HG03354 (cell line): ENCODE data around the gene GTF2H2C.
"Not testable (repeated sequence)": the region's sequence is repeated elsewhere in the genome, so short reads cannot be mapped to it uniquely, and the experiment has no call there.

Experiments
- ATAC-seq: cut with Tn5 transposase; IDR thresholded peaks from one replicate; pipeline ENCODE4 v1.9.1; 2021; ENCODE audit warnings: mild to moderate bottlenecking; ENCODE audit not compliant: unreplicated experiment, poor library complexity, severe bottlenecking

GTF2H2C gene

GRCh38 chr5:69560587-69561431 is 818 bp downstream of the GTF2H2C start:
- ATAC-seq, result not testable (repeated sequence)

DNA sequence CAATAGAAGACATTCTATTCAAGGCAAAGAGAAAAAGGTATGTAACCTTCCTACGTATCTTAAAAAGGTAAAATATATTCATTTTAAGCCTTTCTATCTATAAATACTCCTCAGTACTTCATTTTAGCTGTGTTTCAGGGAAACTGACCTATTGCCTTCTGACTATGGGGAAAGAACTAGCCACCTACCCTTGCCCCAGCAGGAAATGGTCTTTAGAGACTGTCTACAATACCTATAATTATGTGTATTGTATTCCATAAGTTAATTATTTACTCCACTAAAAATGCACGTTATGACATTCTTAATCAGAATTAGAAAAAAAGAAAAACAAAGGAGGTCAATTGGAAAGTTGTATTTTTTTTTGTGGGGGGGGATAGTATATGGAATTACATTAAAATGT is 6.2 kb downstream of the GTF2H2C start:
- ATAC-seq, result not testable (repeated sequence)

- ATAC-seq, result not testable (repeated sequence)
These were observed 8.1 kb downstream of the GTF2H2C start for GRCh38 chr5:69568072-69568471.

DNA sequence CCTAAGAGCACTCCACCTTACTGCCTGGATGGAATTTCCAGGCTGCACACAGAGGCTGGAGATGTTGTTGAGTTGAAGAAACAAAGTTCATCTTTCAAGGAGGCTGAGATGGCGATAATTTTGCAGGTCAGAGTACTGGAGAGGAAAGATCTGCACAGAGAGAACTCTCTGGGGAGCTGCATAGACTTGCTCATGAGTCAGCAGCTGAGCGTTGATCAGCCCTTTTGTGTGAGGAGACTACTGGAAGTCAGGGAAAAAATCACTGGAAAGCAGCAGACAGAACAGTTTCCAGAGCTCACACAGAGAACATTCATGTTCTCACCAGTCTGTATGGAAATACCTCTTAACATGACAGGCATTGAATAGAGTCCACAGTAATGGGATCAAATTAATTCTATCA is 23.4 kb downstream of the GTF2H2C start:
- ATAC-seq, result not testable (repeated sequence)

- ATAC-seq, result not testable (repeated sequence)
These were observed 36.3 kb downstream of the GTF2H2C start for GRCh38 chr5:69596114-69596840.

GRCh38 chr5:69601947-69602346 is 42.0 kb downstream of the GTF2H2C start:
- peak; percentile 78 for ATAC-seq

DNA sequence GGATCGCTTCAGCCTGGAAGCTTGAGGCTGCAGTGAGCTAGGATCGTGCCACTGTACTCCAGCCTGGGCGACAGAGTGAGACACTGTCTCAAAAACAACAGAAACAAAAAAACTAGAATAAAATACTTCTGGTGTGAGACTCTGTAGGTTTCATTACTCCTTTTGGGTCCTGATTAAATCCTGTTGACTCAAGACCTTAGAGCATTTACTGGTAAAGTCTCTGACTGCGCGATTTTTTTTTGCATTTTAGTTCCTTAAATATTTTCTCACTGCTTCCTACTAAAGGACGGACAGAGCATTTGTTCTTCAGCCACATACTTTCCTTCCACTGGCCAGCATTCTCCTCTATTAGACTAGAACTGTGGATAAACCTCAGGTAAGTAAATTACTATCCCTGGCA is 46.8 kb downstream of the GTF2H2C start:
- not testable (repeated sequence) for ATAC-seq

- ATAC-seq, result not testable (repeated sequence)
These were observed 47.8 kb downstream of the GTF2H2C start for GRCh38 chr5:69607750-69608149.

GRCh38 chr5:69608861-69609496 is 49.0 kb downstream of the GTF2H2C start:
- not testable (repeated sequence) for ATAC-seq

- not testable (repeated sequence) for ATAC-seq
These were observed 54.9 kb downstream of the GTF2H2C start for GRCh38 chr5:69614843-69615242.

DNA sequence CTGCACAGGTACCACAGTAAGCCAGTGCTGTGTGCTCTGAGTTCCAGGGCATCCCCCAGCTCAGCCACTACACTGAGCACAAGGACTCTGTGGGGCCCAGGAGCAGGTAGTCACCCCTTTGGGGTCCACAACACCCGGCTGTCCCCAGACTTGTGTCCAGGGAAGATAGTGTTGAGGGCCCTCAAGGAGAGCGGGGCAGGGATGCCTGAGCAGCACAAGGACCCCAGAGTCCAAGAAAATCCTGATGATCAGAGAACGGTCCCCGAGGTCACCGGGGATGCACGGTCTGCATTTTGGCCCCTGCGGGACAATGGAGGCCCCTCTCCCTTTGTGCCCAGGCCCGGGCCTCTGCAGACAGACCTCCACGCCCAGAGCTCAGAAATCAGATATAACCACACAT is 71.9 kb downstream of the GTF2H2C start:
- not testable (repeated sequence) for ATAC-seq
